ENCODE results near the gene CST7.
"Not testable (repeated sequence)": the region's sequence is repeated elsewhere in the genome, so short reads cannot be mapped to it uniquely, and the experiment has no call there.

CST7 gene, protein sequence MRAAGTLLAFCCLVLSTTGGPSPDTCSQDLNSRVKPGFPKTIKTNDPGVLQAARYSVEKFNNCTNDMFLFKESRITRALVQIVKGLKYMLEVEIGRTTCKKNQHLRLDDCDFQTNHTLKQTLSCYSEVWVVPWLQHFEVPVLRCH

GRCh38 chr20:24948939-24949679 lies at the start of gene CST7:
Gene CST7, plus strand, starts transcription at chr20:24949269. Its CDS starts 237 bp downstream, at chr20:24949506.
- DNase-seq: no peak

DNA sequence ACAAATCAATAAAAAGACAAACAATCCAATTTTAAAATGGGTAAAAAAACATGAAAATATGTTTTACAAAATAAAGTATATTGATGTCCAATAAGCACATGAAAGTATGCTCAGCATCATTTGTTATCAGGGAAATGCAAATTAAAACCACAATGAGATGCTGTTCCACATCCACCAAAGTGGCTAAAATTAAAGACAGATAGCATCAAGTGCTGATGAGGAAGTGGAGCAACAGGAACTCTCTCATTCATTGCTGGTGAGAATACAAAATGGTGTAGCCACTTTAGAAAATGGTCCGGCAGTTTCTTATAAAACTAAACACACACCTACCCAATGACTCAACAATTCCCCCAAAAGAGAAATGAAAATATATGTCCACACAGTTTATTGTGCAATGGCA lies 42.3 kb upstream of the CST7 start:
- no peak for DNase-seq

- DNase-seq: no peak
Measured at GRCh38 chr20:24908642-24909041, 40.4 kb upstream of the CST7 start.

DNA sequence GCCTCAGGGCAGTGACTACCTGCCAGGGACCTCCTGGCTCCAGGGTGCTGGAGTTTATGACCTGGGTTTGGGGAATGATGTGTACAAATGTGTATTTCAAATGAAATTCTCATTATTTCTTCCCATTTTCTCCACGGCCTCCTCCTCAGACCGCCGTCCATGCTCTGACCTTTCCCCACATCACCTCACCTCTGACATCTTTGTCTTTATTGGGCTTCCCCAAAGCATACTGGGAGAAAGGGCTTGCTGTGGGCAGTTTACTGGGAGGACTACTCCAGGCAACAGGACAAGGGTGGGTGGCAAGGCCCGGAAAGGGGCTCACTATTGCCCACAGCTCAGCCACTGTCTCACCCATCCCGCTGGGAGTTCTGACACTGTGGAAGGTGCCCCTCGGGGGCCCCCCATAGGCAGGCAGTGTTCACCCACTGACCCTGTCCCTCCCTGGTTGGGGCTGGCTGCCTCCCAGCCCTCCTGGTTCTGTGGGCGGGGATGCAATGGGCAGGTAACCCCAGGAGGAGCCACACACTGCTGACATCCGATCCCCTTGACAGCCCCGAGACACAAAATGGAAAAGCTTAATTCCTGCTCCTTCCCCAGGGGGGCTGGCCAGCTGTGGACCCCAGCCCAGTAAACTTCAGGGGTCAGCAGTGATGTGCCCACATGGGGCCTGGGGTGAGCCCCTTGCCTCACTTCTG lies 39.8 kb upstream of the CST7 start:
- DNase-seq: no peak

DNA sequence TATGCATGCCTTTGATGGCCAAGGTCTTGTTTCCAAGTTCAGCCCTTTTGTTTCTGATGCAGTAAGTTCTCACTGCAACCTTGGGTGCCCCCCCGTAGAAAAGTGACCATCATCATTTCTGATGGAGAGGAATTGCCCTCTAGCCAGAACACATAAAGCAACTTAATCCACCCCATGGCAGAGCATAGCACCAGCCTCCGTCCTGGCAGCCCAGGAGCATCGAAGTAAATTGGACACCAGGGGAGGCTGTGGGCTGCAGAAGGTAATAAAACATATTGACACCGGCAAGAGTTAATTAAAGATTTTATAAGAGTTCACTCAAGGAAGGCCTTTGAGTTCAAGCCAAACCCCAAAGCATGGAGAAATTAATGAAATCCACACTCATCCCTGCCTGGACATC lies 39.2 kb upstream of the CST7 start:
- no peak for DNase-seq

GRCh38 chr20:24910461-24910860 lies 38.6 kb upstream of the CST7 start:
- DNase-seq: peak; percentile 45

DNA sequence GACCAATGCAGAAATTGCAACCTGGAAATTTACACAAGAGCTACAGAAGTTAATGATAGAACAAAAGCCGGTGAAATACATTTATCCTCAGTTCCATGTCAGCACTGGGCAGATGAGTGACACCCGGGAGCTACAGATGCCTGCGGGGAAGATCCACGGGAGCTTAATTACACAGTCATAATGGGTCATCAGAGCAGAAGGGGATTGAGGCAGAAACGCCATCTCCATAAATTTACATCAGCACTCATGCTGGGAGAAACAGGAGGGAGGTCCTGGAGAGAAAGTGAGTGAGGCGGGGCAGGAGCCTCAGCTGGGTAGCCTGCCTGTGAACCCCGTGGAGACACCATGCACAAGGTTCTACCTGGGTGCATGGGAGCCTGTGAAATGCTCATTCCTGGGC lies 37.6 kb upstream of the CST7 start:
- peak; percentile 63 for DNase-seq

DNA sequence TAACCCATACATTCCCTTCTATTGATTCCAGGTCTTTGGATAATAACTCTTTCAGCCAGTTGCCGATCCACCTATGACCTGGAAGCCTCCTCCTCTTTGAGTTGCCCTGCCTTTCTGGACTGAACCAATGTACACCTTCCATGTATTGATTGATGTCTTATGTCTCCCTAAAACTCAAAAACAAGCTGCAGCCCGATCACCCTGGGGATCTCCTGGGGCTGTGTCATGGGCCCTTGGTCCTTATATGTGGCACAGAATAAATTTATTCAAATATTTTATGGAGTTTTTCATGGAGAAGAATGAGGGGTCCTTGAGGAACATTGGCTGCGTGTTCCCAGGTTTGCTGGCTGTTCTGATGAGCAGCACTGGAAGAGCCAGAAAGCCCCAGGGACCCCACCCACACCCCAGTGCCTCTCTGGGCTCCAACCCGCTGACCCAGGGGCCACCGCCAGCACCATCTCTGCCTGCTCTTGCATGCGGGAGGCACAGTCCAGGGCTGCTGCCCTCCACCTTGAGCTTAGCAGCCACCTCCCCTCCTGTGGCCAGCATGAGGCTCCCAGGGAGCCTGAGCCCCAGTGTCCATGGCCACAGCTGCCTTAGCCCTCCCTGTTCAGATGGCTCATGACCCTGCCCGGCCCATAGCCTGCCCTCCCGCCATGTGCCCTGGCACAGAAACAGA lies 36.5 kb upstream of the CST7 start:
- no peak for DNase-seq

- DNase-seq: no peak
Measured at GRCh38 chr20:24913076-24913628, 35.9 kb upstream of the CST7 start.

DNA sequence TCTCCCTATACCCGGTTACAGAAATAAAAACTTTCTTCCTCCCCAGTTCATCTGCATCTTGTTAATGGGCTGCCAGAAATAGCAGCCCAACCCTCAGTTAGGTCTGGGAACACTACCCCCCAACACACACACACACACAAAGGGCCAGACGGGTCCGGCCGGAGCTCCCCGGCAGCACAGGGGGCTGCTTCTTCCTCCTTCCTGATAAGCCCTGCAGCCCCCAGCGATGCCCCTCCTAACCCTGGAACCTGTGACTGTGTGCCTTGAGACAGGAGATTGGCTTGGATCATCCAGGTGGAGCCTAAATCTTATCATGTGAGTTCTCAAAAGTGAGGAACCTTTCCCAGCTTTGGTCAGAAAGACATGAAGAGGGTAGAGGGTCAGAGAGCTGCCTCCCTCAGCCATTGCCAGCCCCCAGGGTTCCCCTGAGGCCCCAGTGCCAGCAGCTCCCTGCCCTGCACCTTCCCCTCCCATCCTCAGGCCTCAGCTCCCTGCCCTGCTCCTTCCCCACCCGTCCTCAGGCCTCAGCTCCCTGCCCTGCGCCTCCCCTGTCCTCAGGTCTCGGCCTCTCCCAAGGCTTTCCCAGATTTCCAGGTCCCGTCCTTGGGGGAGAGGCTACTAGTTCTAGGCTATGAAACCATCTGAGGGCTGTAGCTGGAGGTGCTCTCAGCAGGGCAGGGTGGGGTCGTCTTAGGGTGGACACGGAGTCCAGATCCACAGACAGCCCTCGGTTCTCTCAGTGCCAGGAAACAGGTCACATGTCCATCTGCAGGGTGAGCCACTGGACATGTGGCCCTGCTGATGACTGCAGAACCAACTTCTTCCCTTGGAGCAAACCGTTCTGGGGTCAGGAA lies 34.5 kb upstream of the CST7 start:
- DNase-seq: no peak

DNA sequence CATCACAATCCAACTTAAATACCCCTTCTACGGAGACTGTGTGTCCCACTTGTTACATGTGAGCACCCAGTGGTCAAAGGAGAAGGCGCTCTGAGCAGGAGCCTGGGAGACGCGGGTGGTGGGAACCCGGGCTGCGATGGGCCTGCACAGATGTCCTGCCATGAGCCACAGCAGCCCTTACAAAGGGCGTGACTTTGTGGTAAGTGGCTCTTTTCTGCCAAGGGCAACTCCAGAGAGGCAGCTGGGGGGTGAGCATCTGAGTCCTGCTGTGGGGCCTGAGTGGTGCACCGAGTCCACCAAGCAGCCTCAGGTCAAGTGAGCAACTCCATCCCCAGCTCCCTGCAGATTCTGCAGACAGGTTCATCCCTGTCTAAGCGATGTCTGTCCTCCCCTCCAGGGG lies 33.6 kb upstream of the CST7 start:
- no peak for DNase-seq

DNA sequence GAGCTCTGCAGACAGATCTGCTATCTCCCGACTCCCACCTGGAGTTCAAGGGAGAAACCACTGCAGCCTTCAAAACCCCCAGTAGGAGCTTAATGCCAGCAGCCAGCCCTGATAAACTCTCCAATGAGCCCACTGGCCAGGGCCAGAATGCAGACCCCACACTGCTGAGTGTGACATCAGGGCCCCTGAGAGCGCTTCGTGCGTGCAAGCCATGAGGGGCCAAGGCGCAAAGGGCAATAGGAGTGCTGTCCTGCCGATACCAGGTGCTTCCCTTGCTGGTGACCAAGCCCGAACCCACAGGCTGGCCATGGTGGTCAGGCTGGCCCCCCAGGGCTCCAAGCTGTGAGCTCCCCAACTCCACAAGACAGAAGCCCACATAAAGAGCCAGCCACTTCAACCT lies 33.2 kb upstream of the CST7 start:
- DNase-seq: no peak

DNA sequence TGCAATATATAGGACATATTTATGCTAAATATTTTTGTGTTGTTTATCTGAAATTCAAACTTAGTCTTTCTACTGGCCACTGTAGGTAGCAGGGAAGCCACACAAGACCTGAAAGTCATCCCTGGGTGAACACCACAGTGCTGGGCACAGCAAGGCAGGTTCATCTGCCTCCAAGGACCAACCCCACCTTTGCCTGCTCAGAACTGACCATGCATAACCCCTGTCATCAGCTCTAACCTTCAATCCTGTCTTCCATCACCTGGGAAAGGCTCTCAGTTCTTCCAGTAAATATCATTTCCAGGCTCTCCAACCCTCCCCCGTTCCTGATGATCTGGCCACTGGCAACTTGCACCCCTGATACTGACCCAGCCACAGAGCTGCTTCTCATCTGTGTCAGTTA lies 32.7 kb upstream of the CST7 start:
- DNase-seq: no peak

- no peak for DNase-seq
Measured at GRCh38 chr20:24917056-24917455, 32.0 kb upstream of the CST7 start.

GRCh38 chr20:24917797-24918578 lies 31.1 kb upstream of the CST7 start:
- peak; percentile 87 for DNase-seq

DNA sequence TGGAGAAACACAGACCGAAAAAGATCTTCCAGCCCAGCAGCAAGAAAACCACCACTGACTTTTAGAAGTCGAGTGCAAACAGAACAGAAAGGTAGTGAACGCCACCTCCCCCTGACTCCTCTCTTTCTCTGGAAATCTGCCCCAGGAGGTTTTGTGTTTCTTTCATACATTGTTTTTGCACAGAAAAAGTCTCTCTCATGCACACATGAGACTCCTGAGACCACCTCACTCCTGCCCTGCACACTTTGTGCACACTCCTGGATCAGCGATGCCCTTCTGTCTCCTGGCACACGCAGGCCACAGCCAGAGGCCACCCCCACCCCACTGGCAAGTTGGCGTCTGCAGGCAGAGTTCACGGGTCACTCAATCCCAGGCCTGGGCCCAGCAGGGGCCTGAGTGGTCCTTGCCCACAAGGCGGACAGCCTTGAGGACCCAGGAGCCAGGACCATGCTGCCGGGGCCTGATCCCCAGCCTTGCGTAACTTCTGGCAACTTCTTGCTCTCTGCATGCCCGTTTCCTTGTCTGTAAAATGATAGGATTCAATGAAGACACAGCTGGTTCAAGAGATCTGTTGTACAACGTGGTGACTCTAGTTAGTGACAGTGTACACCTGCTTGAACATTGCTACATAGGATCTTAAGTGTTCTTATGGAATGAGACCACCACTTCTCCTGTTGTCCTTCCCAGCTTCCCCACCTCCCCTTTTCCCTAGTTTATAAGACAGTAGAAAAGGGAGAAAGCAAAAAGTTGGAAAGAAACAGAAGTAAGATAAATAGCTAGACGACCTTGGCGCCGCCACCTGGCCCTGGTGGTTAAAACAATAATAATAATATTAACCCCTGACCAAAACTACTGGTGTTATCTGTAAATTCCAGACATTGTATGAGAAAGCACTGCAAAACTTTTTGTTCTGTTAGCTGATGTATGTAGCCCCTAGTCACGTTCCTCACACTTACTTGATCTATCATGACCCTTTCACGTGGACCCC lies 30.2 kb upstream of the CST7 start:
- peak; percentile 19 for DNase-seq

- not testable (repeated sequence) for DNase-seq
Measured at GRCh38 chr20:24919665-24920064, 29.4 kb upstream of the CST7 start.

GRCh38 chr20:24920706-24921105 lies 28.4 kb upstream of the CST7 start:
- DNase-seq: not testable (repeated sequence)

DNA sequence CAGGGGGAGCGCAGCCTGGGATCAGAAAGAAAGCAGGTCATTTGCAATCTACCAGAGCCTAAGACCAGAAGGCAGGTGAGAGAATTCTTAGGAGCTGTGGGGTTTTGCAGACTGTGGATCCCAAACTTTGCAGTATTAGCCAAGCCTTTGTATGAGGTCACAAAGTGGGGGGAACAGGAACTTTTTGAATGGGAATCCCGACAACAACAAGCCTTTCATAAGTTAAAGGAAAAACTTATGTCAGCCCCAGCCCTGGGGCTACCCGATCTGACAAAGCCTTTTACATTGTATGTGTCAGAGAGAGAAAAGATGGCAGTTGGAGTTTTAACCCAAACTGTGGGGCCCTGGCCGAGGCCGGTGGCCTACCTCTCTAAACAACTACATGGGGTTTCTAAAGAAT lies 19.8 kb upstream of the CST7 start:
- not testable (repeated sequence) for DNase-seq
